HepG2 (cell line): ENCODE data around the gene TEK. TPM values are rescaled to one million over a fixed set of nuclear protein-coding genes. Genes with fewer than 3 reads are reported as not detected.

ENCODE experiments used
- ATAC-seq: fragments of 200-7000 bp; cut with Tn5 transposase; 3 replicates; pipeline ENCODE4 v1.9.1; 2020; ENCODE audit warnings: mild to moderate bottlenecking, moderate library complexity
- BruUV-seq: library from RNA; stranded (reverse); fragments of 400-500 nt; replicated peaks from 2 replicates; lab custom pipeline; 2021; lab: Mats Ljungman, UMichigan
- CTCF ChIA-PET: fragments of 300-600 bp; formaldehyde crosslinking; extraction: SDS; loops from one replicate; lab custom pipeline; 2021; ENCODE audit warnings: low total read pairs, inconsistent platforms, low intra/inter-chr PET ratio; lab: Yijun Ruan, JAX
- POLR2A ChIA-PET: fragments of 350-600 bp; sonication (Branson Sonifier 250); formaldehyde crosslinking; loops from one replicate; lab custom pipeline; 2020; ENCODE audit warnings: antibody characterized with exemption, inconsistent platforms; lab: Yijun Ruan, JAX
- DNase-seq: peaks from one replicate; pipeline ENCODE4 v3.0.0-alpha.2; 2015; ENCODE audit warnings: low spot score
- FAIRE-seq: peaks from 3 replicates; lab custom pipeline; 2011; peaks lifted over from hg19 to GRCh38; lab: Jason Lieb, UNC
- H2AFZ ChIP-seq: one replicate; pipeline ENCODE4 v1.6.1; 2011; ENCODE audit warnings: low read length, inconsistent platforms
- H3K27ac ChIP-seq: fragments of 300-600 bp; 3 replicates; pipeline ENCODE4 v1.8.0; 2011; ENCODE audit warnings: mixed run types, mild to moderate bottlenecking, mixed read lengths, low read length, inconsistent platforms; ENCODE audit not compliant: insufficient read depth; ENCODE audit errors: extremely low read length
- H3K27me3 ChIP-seq, 2 experiments: fragments of 200-600 bp in 1 of 2; 2 replicates in 1 of 2; 3 replicates in 1 of 2; pipeline versions ENCODE4 v1.6.0 to v1.8.0; 2011; ENCODE audit warnings: low read length in 2 of 2, mild to moderate bottlenecking in 2 of 2, moderate library complexity in 2 of 2, inconsistent platforms in 1 of 2; ENCODE audit not compliant: insufficient read depth in 2 of 2, control insufficient read depth in 1 of 2
- H3K36me3 ChIP-seq, 2 experiments: fragments of 200-600 bp in 1 of 2; replicated peaks in 1 of 2; 2 replicates in 1 of 2; 3 replicates in 1 of 2; pipeline versions ENCODE4 v1.5.1 to v1.8.0; 2011; ENCODE audit warnings: low read length in 2 of 2, inconsistent platforms in 1 of 2; ENCODE audit not compliant: insufficient read depth in 2 of 2, control insufficient read depth in 1 of 2
- H3K4me1 ChIP-seq: 2 replicates; pipeline ENCODE4 v1.5.1; 2012; ENCODE audit warnings: low read length, inconsistent platforms; ENCODE audit not compliant: insufficient read depth
- H3K4me2 ChIP-seq: 2 replicates; pipeline ENCODE4 v1.6.0; 2011; ENCODE audit warnings: low read depth, low read length, inconsistent platforms
- H3K4me3 ChIP-seq, 3 experiments: fragments of 200-600 bp in 1 of 3; sonication (generic), shearing (Covaris generic) in 1 of 3; replicated peaks in 1 of 3; 2 replicates each; pipeline ENCODE4 v1.5.1; 2011 to 2016; ENCODE audit warnings: low read length in 3 of 3, inconsistent platforms in 2 of 3, low read depth in 2 of 3, mild to moderate bottlenecking in 2 of 3, control low read depth in 1 of 3, mixed read lengths in 1 of 3; ENCODE audit not compliant: insufficient read depth in 1 of 3
- H3K79me2 ChIP-seq: one replicate; pipeline ENCODE4 v1.6.1; 2011; ENCODE audit warnings: low read length, inconsistent platforms; ENCODE audit not compliant: insufficient read depth
- H3K9ac ChIP-seq: 2 replicates; pipeline ENCODE4 v1.6.0; 2011; ENCODE audit warnings: mild to moderate bottlenecking, low read depth, low read length, inconsistent platforms; ENCODE audit not compliant: insufficient read depth
- H3K9me3 ChIP-seq: 2 replicates; pipeline ENCODE4 v1.5.1; 2012; ENCODE audit warnings: mild to moderate bottlenecking, low read length
- H4K20me1 ChIP-seq: 2 replicates; pipeline ENCODE4 v1.6.0; 2011; ENCODE audit warnings: inconsistent platforms, mild to moderate bottlenecking, low read length, moderate library complexity; ENCODE audit not compliant: insufficient read depth
- CREBL2 ChIP-seq: sonication (generic); formaldehyde crosslinking; IDR thresholded peaks from 2 replicates; pipeline ENCODE4 v1.8.1; 2023; ENCODE audit warnings: missing genetic modification reagents, mild to moderate bottlenecking, borderline replicate concordance
- ESRRA ChIP-seq: sonication (generic); formaldehyde crosslinking; IDR thresholded peaks from 2 replicates; pipeline ENCODE4 v1.5.1; 2020; ENCODE audit warnings: mild to moderate bottlenecking, low read depth, missing genetic modification reagents
- MAF1 ChIP-seq: sonication (generic); formaldehyde crosslinking; IDR thresholded peaks from 2 replicates; pipeline ENCODE4 v1.5.0; 2020; ENCODE audit warnings: missing genetic modification reagents, borderline replicate concordance
- MEIS1 ChIP-seq: sonication (generic); formaldehyde crosslinking; IDR thresholded peaks from 2 replicates; pipeline ENCODE4 v1.9.0; 2021; ENCODE audit warnings: mild to moderate bottlenecking, missing genetic modification reagents, moderate library complexity, borderline replicate concordance
- NFIB ChIP-seq: sonication (generic); formaldehyde crosslinking; IDR thresholded peaks from 2 replicates; pipeline ENCODE4 v1.9.0; 2021; ENCODE audit warnings: missing genetic modification reagents, mild to moderate bottlenecking, borderline replicate concordance
- NFRKB ChIP-seq: fragments of 450-650 bp; IDR thresholded peaks from 2 replicates; pipeline ENCODE4 v1.6.1; 2017
- PCBP2 ChIP-seq: fragments of 200-400 bp; formaldehyde crosslinking; optimal IDR thresholded peaks from 2 replicates; pipeline ENCODE3; 2018; ENCODE audit warnings: low read length, low read depth; ENCODE audit not compliant: poor library complexity, severe bottlenecking
- SAFB2 ChIP-seq: sonication (generic); formaldehyde crosslinking; IDR thresholded peaks from 2 replicates; pipeline ENCODE4 v1.5.1; 2020; ENCODE audit warnings: missing genetic modification reagents, low read depth, mild to moderate bottlenecking, borderline replicate concordance
- ZNF33B ChIP-seq: sonication (generic); formaldehyde crosslinking; IDR thresholded peaks from 2 replicates; pipeline ENCODE4 v1.5.1; 2020; ENCODE audit warnings: mild to moderate bottlenecking, missing genetic modification reagents
- ZSCAN22 ChIP-seq: sonication (generic); formaldehyde crosslinking; IDR thresholded peaks from 2 replicates; pipeline ENCODE4 v1.4.0; 2020; ENCODE audit warnings: mild to moderate bottlenecking, missing genetic modification reagents
- WGBS: methylation state at CpG from one replicate; pipeline ENCODE4 v1.1.6; 2017; ENCODE audit warnings: low lambda C conversion rate; 5-methylcytosine and 5-hydroxymethylcytosine counted together
- in situ Hi-C: cut with HindIII; loops from 2 replicates; pipeline ENCODE4 v1.10.0; 2017; ENCODE audit warnings: low pct_unique_long_range_greater_than_20kb; ENCODE audit not compliant: extremely low pct_ligation_motif_present
- intact Hi-C: fragments of 100-400 bp; cut with micrococcal nuclease; formaldehyde crosslinking; loops from one replicate; pipeline ENCODE4 v1.10.0; 2022; ENCODE audit not compliant: unreplicated experiment
- polyA plus RNA-seq, 8 experiments: library from polyadenylated mRNA; depleted of rRNA in 3 of 8; stranded (reverse) in 7 of 8; unstranded in 1 of 8; fragments of >200 nt; fragmentation: Illumina TruSeq in 4 of 8; extraction: Trizol in 4 of 8; gene quantifications; 2 replicates each; pipeline versions ENCODE4 v1.2.1 to v1.2.3, GENCODE V29; 2011 to 2016; ENCODE audit warnings: low read depth in 4 of 8, missing spikeins in 1 of 8, mixed read lengths in 1 of 8; ENCODE audit not compliant: insufficient read depth in 1 of 8
- total RNA-seq, 5 experiments: library from RNA; depleted of rRNA; stranded (reverse); fragments of >200 nt; fragmentation: Illumina TruSeq; extraction: Trizol; gene quantifications; 2 replicates each; pipeline ENCODE4 v1.2.3, GENCODE V29; 2016; ENCODE audit warnings: low read depth in 1 of 5
- TF ChIP-seq, protein P1 (sequence below): sonication (generic); formaldehyde crosslinking; IDR thresholded peaks from 2 replicates; pipeline ENCODE4 v1.8.0; 2023; ENCODE audit warnings: mild to moderate bottlenecking, missing genetic modification reagents
- TF ChIP-seq, protein P2 (sequence below): sonication (generic); formaldehyde crosslinking; IDR thresholded peaks from 2 replicates; pipeline ENCODE4 v1.9.0; 2022; ENCODE audit warnings: low read depth, missing genetic modification reagents
- TF ChIP-seq, protein P3 (sequence below): sonication (generic); formaldehyde crosslinking; IDR thresholded peaks from 2 replicates; pipeline ENCODE4 v1.4.0; 2020; ENCODE audit warnings: missing genetic modification reagents, mild to moderate bottlenecking, borderline replicate concordance

TEK gene
- total and polyA plus RNA-seq, 2 of the 13 experiments (the other 11 are each of a cell fraction or from before 2014, with no cell fraction given): not detected

DNA sequence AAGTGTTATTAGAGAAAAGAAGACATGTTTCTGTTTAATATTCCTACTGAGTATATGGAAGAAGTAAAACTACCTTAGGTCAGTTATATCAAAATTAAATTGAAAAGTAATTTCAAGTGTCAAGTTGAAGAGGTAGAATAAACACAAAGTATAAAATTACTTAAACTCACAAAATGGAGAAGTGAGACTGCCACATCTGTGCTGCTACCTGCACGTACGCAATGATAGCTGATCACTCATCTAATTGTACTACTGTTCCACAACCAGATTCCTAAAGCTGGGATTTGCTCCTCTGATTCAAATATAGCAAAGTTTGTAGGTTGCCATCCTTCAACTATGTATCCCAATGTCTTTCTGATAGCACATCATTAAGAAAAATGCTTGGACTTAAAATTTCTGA lies 163.1 kb downstream of the TEK start:
- Histone ChIP-seq H3K9me3 (no peaks in the 10 kb centered on the region), H2AFZ (no peak overlapping the region), H3K9ac (no peak overlapping the region), H3K27ac (no peak overlapping the region), H3K4me1 (peaks cover 5% of the 10 kb centered on the region; the same call in 1 of the 2 replicates), H3K4me3 (no peak overlapping the region), H4K20me1 (no peaks in the 10 kb centered on the region), H3K27me3 (no peaks in the 10 kb centered on the region), H3K36me3 (no peaks in the 10 kb centered on the region), H3K79me2 (no peaks in the 10 kb centered on the region), H3K4me2 (no peak overlapping the region)
- intact Hi-C loops (no loop called here), in situ Hi-C loops (no loop called here)
- TF ChIP-seq, protein P1, sequence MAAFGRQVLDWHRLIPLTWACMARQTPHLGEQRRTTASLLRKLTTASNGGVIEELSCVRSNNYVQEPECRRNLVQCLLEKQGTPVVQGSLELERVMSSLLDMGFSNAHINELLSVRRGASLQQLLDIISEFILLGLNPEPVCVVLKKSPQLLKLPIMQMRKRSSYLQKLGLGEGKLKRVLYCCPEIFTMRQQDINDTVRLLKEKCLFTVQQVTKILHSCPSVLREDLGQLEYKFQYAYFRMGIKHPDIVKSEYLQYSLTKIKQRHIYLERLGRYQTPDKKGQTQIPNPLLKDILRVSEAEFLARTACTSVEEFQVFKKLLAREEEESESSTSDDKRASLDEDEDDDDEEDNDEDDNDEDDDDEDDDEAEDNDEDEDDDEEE (CRISPR knock-in tag): no peak
- TF ChIP-seq, protein P2, sequence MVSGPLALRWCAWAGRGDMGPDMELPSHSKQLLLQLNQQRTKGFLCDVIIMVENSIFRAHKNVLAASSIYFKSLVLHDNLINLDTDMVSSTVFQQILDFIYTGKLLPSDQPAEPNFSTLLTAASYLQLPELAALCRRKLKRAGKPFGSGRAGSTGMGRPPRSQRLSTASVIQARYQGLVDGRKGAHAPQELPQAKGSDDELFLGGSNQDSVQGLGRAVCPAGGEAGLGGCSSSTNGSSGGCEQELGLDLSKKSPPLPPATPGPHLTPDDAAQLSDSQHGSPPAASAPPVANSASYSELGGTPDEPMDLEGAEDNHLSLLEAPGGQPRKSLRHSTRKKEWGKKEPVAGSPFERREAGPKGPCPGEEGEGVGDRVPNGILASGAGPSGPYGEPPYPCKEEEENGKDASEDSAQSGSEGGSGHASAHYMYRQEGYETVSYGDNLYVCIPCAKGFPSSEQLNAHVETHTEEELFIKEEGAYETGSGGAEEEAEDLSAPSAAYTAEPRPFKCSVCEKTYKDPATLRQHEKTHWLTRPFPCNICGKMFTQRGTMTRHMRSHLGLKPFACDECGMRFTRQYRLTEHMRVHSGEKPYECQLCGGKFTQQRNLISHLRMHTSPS: no peak
- TF ChIP-seq NFRKB (no peak), SAFB2 (no peak), CREBL2 (no peak), ZNF33B (CRISPR knock-in tag) (no peak)
- ChIA-PET CTCF (no interaction called here), POLR2A (no interaction called here)
- ATAC-seq: no peak
- no TSS peak for BruUV-seq
- DNase-seq: no peak
- no peak for FAIRE-seq
- WGBS: 0% methylated on average over 2 of the region's 2 CpGs

- Histone ChIP-seq H3K9me3 (no peaks in the 10 kb centered on the region), H3K36me3 (no peaks in the 10 kb centered on the region), H3K9ac (no peak overlapping the region), H3K4me1 (peaks cover 5% of the 10 kb centered on the region; the same call in 1 of the 2 replicates), H3K27ac (no peak overlapping the region), H3K4me3 (no peak overlapping the region), H2AFZ (no peak overlapping the region), H3K27me3 (no peaks in the 10 kb centered on the region), H4K20me1 (no peaks in the 10 kb centered on the region), H3K4me2 (no peak overlapping the region), H3K79me2 (no peaks in the 10 kb centered on the region)
- intact Hi-C loops (no loop called here), in situ Hi-C loops (no loop called here)
- no peak for FAIRE-seq
- 3% methylated on average over 1 of the region's 1 CpG for WGBS
- CTCF ChIA-PET: no interaction called here
- BruUV-seq: no TSS peak
- POLR2A ChIA-PET: no interaction called here
- no peak for DNase-seq
- ATAC-seq: no peak
- TF ChIP-seq, protein P3, sequence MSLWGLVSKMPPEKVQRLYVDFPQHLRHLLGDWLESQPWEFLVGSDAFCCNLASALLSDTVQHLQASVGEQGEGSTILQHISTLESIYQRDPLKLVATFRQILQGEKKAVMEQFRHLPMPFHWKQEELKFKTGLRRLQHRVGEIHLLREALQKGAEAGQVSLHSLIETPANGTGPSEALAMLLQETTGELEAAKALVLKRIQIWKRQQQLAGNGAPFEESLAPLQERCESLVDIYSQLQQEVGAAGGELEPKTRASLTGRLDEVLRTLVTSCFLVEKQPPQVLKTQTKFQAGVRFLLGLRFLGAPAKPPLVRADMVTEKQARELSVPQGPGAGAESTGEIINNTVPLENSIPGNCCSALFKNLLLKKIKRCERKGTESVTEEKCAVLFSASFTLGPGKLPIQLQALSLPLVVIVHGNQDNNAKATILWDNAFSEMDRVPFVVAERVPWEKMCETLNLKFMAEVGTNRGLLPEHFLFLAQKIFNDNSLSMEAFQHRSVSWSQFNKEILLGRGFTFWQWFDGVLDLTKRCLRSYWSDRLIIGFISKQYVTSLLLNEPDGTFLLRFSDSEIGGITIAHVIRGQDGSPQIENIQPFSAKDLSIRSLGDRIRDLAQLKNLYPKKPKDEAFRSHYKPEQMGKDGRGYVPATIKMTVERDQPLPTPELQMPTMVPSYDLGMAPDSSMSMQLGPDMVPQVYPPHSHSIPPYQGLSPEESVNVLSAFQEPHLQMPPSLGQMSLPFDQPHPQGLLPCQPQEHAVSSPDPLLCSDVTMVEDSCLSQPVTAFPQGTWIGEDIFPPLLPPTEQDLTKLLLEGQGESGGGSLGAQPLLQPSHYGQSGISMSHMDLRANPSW (CRISPR knock-in tag): no peak
- TF ChIP-seq ESRRA (CRISPR knock-in tag) (no peak), NFIB (no peak), MEIS1 (CRISPR knock-in tag) (no peak), MAF1 (CRISPR knock-in tag) (no peak), CREBL2 (no peak), ZSCAN22 (CRISPR knock-in tag) (no peak), PCBP2 (no peak)
Measured at GRCh38 chr9:27273186-27273585, 164.2 kb downstream of the TEK start.
